ENCODE results near the gene LARGE1.

DNA sequence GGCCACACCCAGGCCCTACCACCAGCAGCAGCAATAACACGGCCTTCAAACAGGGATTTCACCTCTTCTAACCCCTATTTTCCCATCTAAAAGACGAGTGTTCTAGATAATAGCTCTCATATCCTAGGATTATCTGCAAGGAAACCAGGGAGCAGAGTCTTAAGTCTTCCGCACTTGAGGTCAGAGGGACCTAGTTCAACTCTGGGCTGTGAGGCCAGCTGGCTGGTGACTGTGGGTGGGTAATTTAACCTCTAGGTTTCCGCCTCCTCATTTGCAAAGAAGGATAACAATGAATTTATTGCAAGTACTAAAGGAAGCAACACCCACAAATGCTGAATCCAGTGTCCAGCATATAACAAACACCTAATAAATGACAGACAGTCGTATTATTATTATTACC, 70.1 kb downstream of the LARGE1 start:
- TF ChIP-seq, protein P1, sequence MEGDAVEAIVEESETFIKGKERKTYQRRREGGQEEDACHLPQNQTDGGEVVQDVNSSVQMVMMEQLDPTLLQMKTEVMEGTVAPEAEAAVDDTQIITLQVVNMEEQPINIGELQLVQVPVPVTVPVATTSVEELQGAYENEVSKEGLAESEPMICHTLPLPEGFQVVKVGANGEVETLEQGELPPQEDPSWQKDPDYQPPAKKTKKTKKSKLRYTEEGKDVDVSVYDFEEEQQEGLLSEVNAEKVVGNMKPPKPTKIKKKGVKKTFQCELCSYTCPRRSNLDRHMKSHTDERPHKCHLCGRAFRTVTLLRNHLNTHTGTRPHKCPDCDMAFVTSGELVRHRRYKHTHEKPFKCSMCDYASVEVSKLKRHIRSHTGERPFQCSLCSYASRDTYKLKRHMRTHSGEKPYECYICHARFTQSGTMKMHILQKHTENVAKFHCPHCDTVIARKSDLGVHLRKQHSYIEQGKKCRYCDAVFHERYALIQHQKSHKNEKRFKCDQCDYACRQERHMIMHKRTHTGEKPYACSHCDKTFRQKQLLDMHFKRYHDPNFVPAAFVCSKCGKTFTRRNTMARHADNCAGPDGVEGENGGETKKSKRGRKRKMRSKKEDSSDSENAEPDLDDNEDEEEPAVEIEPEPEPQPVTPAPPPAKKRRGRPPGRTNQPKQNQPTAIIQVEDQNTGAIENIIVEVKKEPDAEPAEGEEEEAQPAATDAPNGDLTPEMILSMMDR (conservative IDR thresholded peaks at IDR 0.05; ENCODE audit: low read depth, low read length): no peak
- TF ChIP-seq EZH2phosphoT487 (IDR thresholded peaks at IDR 0.05; ENCODE audit: borderline replicate concordance, low read length): no peak
